Stimulated activated memory B cell treated with anti-CD40 and anti-IgM and Interleukin-4, amounts not matched to agents 10 μg/mL and 1 μg/mL and 100 μg/mL, for 72 hours (primary cell): ENCODE results near the gene ZNF488.
"Not testable (repeated sequence)": the region's sequence is repeated elsewhere in the genome, so short reads cannot be mapped to it uniquely, and the experiment has no call there.

ENCODE experiments used
- ATAC-seq: fragments of 150-1000 bp; cut with Tn5 transposase; 2 replicates; pipeline ENCODE4 v1.10.0; 2021
- H3K27ac Mint-ChIP-seq: one replicate; pipeline ENCODE4 v1.8.0; 2022; ENCODE audit warnings: mild to moderate bottlenecking, mixed read lengths
- H3K27me3 Mint-ChIP-seq: one replicate; pipeline ENCODE4 v1.8.0; 2022; ENCODE audit warnings: mixed read lengths
- H3K36me3 Mint-ChIP-seq: one replicate; pipeline ENCODE4 v1.8.0; 2022; ENCODE audit warnings: mixed read lengths
- H3K4me1 Mint-ChIP-seq: one replicate; pipeline ENCODE4 v1.8.0; 2022; ENCODE audit warnings: mixed read lengths
- H3K4me3 Mint-ChIP-seq: one replicate; pipeline ENCODE4 v1.8.0; 2022; ENCODE audit warnings: mild to moderate bottlenecking, moderate library complexity, mixed read lengths
- H3K9me3 Mint-ChIP-seq: one replicate; pipeline ENCODE4 v1.8.0; 2022; ENCODE audit warnings: mixed read lengths

ZNF488 gene, protein sequence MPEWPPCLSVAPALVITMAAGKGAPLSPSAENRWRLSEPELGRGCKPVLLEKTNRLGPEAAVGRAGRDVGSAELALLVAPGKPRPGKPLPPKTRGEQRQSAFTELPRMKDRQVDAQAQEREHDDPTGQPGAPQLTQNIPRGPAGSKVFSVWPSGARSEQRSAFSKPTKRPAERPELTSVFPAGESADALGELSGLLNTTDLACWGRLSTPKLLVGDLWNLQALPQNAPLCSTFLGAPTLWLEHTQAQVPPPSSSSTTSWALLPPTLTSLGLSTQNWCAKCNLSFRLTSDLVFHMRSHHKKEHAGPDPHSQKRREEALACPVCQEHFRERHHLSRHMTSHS

DNA sequence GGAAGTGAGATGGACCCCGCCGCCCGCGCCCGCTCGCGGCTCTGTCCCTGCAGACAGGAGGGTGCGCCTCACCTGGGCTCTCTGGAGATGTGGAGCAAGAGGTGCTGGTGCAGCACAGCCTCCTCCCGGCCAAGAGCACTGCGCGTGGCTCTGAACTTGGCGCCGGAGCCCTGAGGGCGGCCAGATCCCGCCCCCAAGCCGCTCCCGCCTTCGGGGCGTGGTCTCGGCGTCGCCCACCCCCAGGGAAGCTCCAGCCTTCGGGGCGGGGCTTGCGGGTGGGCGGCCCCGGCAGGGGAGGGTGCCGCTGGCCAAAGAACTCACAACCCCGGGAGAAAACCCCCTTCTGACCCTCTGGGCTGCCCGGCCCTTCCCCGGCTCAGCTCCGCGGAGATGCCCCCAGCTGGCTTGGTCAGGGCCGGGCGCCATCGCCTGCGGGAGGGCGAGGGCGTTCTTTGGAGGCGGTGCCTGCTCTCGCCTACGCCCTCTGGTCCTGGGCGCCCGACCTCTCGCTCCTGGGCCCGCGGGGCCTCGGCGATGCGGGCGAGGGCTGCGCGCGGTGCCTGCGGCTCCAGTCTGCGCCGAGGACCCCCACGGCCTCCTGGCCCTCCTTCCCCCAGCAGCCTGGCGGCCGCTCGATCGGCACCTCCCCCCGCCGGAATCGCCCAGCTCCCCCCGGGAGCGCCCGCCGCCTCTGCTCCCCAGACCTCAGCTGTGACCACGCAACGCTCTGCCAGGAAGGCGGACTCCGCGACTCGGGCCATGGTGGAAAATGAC lies at the start of gene ZNF488:
Gene ZNF488 (minus strand): TSS at position 146 of the 774 bp plus-strand sequence. CDS start 15,464 bp downstream, outside the sequence.
- Mint-ChIP-seq H3K27ac (no peak within 1 kb of the TSS), H3K9me3 (peaks cover 19% of the 10 kb centered on the region), H3K36me3 (no peaks in the 10 kb centered on the region), H3K4me1 (peaks cover 17% of the 10 kb centered on the region), H3K4me3 (peak within 1 kb of the TSS; percentile 67), H3K27me3 (peaks cover 70% of the 10 kb centered on the region)
- peak; percentile 89 for ATAC-seq

DNA sequence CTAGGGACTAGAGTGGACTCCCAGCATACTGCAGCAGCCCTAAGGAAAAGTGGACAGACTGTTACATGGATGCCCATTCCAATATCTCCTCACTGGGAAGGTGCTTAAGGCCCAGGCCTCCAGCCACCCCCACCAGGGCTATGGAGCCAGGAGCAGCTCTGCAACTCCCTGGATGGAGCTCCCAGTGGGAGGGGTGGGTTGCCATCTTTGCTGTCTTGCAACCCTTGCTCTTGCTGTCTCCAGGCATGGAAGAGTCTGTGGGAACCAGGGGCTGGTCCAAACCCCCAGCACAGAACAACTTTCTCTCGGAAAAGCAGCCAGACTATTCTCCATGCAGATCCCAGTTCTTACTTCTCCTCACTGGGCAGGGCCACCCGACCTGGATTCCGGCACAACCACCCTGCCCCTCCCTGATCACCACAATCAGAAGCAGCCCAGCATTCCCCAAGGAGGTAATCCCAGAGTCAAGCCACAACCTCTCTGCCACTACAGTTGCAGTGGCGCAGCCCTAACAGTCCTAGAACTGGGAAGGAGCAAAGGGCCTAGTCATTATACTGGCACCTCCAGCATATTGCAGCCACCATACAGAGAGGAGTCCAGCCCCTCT lies 41.8 kb upstream of the ZNF488 start:
- ATAC-seq = no peak
- H3K4me3 Mint-ChIP-seq = no peak overlapping the region
- no peaks in the 10 kb centered on the region for H3K4me1 Mint-ChIP-seq
- H3K27ac Mint-ChIP-seq = no peak overlapping the region
- H3K36me3 Mint-ChIP-seq = no peaks in the 10 kb centered on the region
- no peaks in the 10 kb centered on the region for H3K27me3 Mint-ChIP-seq
- peaks cover 6% of the 10 kb centered on the region for H3K9me3 Mint-ChIP-seq

DNA sequence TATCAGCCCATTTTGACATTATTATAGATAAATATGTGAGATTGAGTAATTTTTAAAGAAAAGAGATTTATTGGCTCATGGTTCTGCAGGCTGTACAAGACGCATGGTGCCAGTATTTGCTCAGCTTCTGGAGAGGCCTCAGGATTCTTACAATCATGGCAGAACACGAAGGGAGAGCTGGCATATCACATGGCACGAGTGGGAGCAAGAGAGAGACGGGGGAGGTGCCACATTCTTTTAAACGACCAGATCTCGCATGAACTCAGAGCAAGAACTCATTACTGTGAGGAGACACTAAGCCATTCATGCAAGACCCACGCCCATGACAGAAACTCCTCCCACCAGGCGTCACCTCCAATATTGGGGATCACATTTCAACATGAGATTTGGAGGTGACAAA lies 40.1 kb upstream of the ZNF488 start:
- no peak for ATAC-seq
- Mint-ChIP-seq H3K4me1 (no peaks in the 10 kb centered on the region), H3K9me3 (peaks cover 6% of the 10 kb centered on the region), H3K4me3 (no peak overlapping the region), H3K36me3 (no peaks in the 10 kb centered on the region), H3K27ac (no peak overlapping the region), H3K27me3 (no peaks in the 10 kb centered on the region)

GRCh38 chr10:47423476-47423875 lies 39.4 kb upstream of the ZNF488 start:
- no peak overlapping the region for H3K4me3 Mint-ChIP-seq

GRCh38 chr10:47421057-47421952 lies 37.2 kb upstream of the ZNF488 start:
- Mint-ChIP-seq H3K27ac (no peak overlapping the region), H3K4me3 (no peak overlapping the region), H3K36me3 (no peaks in the 10 kb centered on the region), H3K27me3 (no peaks in the 10 kb centered on the region), H3K9me3 (peaks cover 3% of the 10 kb centered on the region), H3K4me1 (no peaks in the 10 kb centered on the region)
- ATAC-seq = peak; percentile 47

More at GRCh38 chr10:47423476-47423875, 39.4 kb upstream of the ZNF488 start:
- ATAC-seq = no peak
- Mint-ChIP-seq H3K27ac (no peak overlapping the region), H3K36me3 (no peaks in the 10 kb centered on the region), H3K4me1 (no peaks in the 10 kb centered on the region), H3K27me3 (no peaks in the 10 kb centered on the region), H3K9me3 (peaks cover 6% of the 10 kb centered on the region)

GRCh38 chr10:47420305-47421056 lies 36.4 kb upstream of the ZNF488 start:
- Mint-ChIP-seq H3K4me1 (no peaks in the 10 kb centered on the region), H3K27ac (no peak overlapping the region), H3K36me3 (no peaks in the 10 kb centered on the region), H3K27me3 (no peaks in the 10 kb centered on the region), H3K4me3 (no peak overlapping the region), H3K9me3 (peaks cover 3% of the 10 kb centered on the region)
- ATAC-seq = no peak

- Mint-ChIP-seq H3K27me3 (no peaks in the 10 kb centered on the region), H3K4me3 (no peak overlapping the region), H3K27ac (no peak overlapping the region), H3K4me1 (no peaks in the 10 kb centered on the region), H3K9me3 (no peaks in the 10 kb centered on the region), H3K36me3 (no peaks in the 10 kb centered on the region)
- ATAC-seq = no peak
Measured at GRCh38 chr10:47419421-47419820, 35.3 kb upstream of the ZNF488 start.

- no peaks in the 10 kb centered on the region for H3K27me3 Mint-ChIP-seq
- H3K9me3 Mint-ChIP-seq = no peaks in the 10 kb centered on the region
- H3K4me1 Mint-ChIP-seq = no peaks in the 10 kb centered on the region
- no peak for ATAC-seq
- H3K27ac Mint-ChIP-seq = no peak overlapping the region
- no peak overlapping the region for H3K4me3 Mint-ChIP-seq
- no peaks in the 10 kb centered on the region for H3K36me3 Mint-ChIP-seq
Measured at GRCh38 chr10:47418966-47419365, 34.9 kb upstream of the ZNF488 start.

DNA sequence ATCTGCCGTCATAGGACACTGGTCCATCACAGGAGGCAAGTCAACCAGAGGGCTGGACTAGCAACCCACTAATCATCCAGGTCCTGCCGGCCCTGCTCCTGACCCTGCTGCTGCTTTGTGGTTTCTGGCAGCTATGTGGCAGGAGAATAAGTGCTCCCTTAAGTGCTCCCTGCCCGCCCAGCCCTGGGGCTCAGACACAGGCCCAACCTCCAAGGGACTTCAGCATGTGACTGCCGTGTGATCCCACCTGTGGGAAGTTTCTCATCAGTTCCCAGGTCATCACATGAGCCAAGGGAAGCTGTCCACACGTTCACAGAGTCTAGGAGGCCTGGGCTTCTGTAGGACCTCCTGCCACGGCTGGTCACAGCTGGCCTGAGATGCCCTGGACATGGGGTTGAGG lies 34.2 kb upstream of the ZNF488 start:
- Mint-ChIP-seq H3K27ac (no peak overlapping the region), H3K27me3 (no peaks in the 10 kb centered on the region), H3K4me3 (no peak overlapping the region), H3K9me3 (no peaks in the 10 kb centered on the region), H3K36me3 (no peaks in the 10 kb centered on the region), H3K4me1 (no peaks in the 10 kb centered on the region)
- ATAC-seq = no peak

DNA sequence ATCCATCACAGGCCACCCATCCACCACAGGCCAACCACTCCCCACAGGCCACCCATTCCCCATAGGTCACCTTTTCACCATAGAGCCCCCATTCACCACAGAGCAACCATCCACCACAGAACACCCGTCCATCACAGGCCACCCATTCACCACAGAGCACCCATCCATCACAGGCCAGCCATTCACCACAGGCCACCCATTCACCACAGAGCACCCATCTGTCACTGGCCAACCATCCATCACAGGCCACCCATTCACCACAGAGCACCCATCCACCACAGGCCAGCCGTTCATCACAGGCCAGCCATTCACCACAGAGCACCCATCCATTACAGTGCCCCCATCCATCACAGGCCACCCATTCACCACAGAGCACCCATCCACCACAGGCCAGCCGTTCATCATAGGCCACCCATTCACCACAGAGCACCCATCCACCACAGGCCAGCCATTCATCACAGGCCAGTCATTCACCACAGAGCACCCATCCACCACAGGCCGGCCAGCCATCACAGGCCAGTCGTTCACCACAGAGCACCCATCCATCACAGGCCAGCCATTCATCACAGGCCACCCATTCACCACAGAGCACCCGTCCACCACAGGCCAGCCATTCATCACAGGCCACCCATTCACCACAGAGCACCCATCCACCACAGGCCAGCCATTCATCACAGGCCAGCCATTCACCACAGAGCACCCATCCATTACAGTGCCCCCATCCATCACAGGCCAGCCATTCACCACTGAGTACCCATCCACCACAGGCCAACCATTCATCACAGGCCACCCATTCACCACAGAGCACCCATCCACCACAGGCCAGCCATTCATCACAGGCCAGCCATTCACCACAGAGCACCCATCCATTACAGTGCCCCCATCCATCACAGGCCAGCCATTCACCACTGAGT lies 32.5 kb upstream of the ZNF488 start:
- not testable (repeated sequence) for ATAC-seq, H3K9me3 Mint-ChIP-seq, H3K4me1 Mint-ChIP-seq, H3K36me3 Mint-ChIP-seq, H3K4me3 Mint-ChIP-seq, H3K27me3 Mint-ChIP-seq, H3K27ac Mint-ChIP-seq

GRCh38 chr10:47415520-47416304 lies 31.6 kb upstream of the ZNF488 start:
- Mint-ChIP-seq H3K27me3 (no peaks in the 10 kb centered on the region), H3K27ac (no peak overlapping the region), H3K4me1 (no peaks in the 10 kb centered on the region), H3K36me3 (no peaks in the 10 kb centered on the region), H3K4me3 (no peak overlapping the region), H3K9me3 (no peaks in the 10 kb centered on the region)
- no peak for ATAC-seq

DNA sequence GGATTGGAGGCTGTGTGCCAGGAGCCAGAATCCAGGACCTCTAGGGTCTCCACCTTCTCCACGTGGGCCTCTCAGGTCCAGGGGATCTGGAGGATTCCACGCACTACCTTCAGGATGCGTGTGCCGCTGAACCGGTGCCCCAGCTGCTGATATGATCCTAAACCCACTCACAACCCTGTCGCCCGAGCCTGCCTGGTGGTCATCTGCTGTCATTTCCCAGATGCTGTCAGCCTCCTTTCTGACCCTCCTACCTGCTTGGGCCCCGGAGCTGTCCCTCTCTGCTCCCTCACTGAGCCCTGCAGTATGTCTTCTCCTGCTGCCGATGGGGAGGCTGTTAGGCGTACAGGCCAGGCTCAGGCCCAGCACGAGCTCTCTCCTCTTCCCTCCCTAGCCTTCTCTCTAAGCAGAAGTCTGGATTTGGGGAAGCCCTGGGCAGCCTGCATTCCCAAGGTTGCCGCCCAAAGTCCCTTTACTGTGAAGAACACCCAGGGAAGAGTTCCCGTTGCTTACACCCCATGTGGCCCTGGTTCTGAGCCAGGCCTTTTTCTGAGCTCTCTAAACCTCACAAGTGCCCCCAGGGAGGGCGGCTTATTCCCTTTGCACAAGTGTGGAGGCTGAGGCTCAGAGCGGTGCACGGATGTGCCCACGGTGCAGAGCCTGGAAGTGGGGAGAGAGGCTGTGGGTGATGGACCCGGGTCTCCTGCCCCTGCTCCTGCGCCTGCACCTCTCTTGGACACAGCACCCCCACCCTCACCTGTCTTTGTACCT lies 30.8 kb upstream of the ZNF488 start:
- no peak overlapping the region for H3K27ac Mint-ChIP-seq
- no peaks in the 10 kb centered on the region for H3K36me3 Mint-ChIP-seq
- H3K4me1 Mint-ChIP-seq = no peaks in the 10 kb centered on the region
- ATAC-seq = peak; percentile 5
- H3K27me3 Mint-ChIP-seq = no peaks in the 10 kb centered on the region
- H3K4me3 Mint-ChIP-seq = no peak overlapping the region
- no peaks in the 10 kb centered on the region for H3K9me3 Mint-ChIP-seq
